ENCODE results near the gene AP1M1.
"Not testable (repeated sequence)": the region's sequence is repeated elsewhere in the genome, so short reads cannot be mapped to it uniquely, and the experiment has no call there.

AP1M1 gene

DNA sequence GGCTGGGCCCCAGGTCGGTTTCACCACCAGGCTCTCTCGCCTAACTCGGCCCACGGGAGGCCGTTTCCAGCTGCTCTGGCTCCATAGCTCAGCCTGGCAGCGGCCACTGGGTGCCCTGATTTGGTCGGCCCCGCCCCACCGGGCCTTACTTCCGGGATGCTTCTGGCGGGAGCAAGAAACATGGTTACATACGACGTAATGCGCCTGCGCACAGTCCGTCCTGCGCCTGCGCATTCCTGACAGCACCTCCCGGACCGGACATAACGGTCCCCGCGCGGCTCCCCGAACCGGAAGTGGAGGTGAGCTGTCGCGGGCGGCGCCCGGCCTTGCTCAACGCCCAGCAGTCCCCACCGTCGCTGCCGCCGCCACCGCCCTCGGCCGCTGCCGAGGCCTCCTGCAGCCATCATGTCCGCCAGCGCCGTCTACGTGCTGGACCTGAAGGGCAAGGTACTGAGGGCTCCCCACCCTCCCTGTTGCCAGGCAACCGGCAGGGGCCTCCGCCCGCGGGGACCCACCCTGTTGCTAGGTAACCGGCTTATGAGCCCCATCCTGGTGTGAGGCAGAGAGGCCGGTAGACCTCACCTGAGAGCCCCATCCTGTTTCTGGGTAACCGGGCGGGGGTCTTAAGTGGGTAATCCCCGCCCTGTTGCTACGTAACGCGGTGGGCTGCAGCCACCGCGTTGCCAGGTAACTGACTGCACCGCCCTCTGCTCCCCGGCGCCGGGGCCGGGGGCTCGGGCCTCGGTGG, at the start of gene AP1M1:
Gene AP1M1 (plus strand): TSS at position 290 of the 748 bp plus-strand sequence. CDS start 116 bp downstream, at position 406.
- DNase-seq (ENCODE audit: low read depth in 2 of 2), result peak; percentile 94 to 98

DNA sequence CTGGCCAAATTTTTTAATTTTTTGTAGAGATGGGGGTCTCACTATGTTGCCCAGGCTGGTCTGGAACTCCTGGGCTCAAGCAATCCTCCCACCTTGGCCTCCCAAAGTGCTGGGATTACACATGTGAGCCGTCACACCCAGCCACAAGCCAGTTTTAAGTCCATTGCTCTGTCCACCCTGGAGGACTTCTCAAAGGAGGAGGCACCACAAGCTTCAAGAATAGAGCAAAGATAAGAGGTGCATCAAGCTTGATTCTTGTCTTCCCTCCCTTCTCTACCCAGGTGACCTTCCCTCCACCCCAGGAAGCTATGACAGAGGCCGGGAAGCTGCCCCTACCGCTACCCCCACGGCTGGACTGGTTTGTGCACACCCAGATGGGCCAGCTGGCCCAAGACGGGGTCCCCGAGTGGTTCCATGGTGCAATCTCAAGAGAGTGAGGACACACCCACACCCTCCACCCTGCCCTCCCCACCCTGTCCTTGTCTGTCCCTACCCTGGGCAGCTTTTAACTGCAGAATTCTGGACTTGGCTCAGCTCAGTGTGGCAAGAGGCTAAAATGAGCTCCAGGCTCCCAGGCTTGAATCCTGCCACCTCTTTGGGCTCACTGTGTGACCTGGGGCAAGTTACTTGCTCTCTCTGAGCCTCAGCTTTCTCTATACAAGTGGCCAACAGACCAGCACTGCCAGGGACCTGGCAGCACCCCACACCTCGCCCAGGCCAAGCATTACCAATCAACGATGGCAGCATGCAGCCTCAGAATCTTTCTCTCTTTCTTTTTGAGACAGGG, 49.1 kb upstream of the AP1M1 start:
- no peak for DNase-seq (ENCODE audit: low read depth in 2 of 2)

DNA sequence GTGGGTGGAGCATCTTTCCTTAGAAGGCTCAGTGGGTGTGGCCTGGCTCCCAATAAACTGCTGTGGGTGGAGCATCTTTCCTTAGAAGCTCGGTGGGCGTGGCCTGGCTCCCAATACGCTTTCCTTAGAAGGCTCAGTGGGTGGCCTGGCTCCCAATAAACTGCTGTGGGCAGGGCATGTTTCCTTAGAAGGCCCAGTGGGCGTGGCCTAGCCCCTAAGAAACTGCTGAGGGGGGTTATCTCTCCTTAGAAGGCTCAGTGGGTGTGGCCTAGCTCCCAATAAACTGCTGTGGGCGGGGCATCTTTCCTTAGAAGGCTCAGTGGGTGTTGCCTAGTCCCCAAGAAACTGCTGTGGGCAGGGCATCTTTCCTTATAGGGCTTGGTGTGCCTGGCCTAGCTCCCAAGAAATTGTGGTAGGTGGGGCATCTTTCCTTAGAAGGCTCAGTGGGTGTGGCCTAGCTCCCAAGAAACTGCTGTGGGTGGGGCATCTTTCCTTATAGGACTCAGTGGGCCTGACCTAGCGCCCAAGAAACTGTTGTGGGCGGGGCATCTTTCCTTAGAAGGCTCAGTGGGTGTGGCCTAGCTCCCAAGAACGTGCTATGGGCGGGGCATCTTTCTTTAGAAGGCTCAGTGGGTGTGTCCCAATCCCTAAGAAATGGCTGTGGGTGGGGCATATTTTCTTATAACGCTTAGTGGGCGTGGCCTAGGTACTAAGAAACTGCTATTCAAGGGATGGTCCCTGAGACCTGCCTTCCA, 44.0 kb upstream of the AP1M1 start:
- no peak for DNase-seq (ENCODE audit: low read depth in 2 of 2)

DNA sequence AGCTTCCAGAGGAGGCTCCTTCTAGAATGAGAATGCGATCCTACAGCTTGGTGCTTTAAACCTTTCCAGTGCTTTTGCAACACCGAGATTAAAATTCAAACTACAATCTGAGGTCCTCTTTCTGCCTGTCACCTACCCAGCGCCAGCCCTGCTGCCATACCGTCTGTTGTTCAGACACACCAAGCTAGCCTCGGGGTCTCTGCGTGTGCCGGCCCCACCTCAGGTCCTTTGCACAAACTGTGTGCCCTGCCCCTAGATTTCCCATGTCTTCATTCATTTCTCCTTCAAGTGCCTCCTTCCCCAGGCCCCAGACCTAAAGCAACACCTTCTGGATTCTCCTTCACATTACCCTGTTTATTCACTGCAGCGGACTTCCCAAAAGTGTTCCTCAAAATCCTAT, 43.2 kb upstream of the AP1M1 start:
- no peak for DNase-seq (ENCODE audit: low read depth in 2 of 2)

DNA sequence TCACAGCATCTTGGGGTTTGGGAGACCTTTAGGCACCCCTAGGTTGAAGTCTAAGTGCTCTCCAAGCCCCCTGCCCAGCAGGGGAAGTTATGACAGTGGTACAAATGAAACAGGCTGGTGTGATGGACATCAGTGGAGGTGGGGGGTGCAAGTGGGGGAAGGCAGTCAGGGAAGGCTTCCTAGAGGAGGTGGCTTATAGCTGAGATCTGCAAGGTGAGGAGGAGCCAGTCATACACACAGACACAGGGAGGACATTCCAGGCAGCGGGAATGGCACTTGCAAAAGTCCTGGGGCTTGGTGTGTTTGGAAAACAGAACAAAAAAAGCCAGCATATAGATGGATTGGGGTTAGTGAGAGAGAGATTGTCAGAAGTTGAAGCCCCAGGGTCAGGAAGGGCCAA, 42.6 kb upstream of the AP1M1 start:
- no peak for DNase-seq (ENCODE audit: low read depth in 2 of 2)

DNA sequence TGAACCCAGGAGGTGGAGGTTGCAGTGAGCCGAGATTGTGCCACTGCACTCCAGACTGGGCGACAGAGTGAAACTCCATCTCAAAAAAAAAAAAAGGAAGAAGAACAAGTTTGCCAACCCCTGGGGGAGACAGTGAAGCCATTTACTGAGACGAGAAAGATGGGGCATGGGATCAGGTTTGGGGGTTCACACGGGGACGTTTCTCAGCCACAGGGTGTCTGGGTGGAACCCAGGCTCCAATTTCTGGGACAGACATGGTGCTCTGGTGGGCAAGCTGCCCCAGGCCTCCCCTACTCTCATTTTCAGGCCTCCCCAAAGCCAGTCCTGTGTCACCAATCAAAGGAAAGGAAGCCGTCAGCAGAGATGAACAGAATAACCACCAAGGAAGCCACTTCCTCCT, 40.8 kb upstream of the AP1M1 start:
- no peak for DNase-seq (ENCODE audit: low read depth in 2 of 2)

DNA sequence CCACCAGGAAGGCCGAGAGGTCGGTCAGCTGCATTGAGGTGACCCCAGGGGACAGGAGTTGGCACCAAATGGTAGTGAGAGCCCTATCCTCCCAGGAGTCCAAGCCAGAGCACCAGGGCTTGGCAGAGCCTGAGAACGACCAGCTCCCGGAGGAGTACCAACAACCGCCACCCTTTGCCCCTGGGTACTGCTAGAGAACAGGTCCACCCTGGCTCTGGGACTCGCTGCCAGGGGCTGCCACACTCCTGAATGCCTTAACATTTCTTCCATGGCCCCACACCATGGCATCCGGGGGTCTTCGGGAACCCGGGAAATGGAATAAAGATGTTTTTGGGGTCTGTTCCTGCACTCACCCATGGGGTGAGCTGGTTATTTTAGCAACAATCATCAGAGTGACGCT, 40.1 kb upstream of the AP1M1 start:
- DNase-seq (ENCODE audit: low read depth in 2 of 2), result no peak

DNA sequence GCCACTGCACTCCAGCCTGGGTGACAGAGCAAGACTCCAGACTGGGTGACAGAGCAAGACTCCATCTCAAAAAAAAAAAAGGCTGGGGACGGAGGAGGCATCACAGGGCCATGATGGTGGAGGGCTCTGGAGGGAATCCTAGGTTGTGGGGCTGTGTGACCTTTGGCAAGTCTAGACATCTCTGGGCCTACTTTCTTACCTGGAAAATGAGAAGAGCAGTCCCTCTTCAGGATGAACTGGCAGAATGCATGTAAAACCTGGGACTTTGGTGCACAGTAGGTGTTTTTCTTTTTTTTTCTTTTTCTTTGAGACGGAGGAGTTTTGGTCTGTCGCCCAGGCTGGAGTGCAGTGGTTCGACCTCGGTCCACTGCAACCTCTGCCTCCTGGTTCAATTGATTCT, 38.1 kb upstream of the AP1M1 start:
- DNase-seq (ENCODE audit: low read depth in 2 of 2), result no peak

DNA sequence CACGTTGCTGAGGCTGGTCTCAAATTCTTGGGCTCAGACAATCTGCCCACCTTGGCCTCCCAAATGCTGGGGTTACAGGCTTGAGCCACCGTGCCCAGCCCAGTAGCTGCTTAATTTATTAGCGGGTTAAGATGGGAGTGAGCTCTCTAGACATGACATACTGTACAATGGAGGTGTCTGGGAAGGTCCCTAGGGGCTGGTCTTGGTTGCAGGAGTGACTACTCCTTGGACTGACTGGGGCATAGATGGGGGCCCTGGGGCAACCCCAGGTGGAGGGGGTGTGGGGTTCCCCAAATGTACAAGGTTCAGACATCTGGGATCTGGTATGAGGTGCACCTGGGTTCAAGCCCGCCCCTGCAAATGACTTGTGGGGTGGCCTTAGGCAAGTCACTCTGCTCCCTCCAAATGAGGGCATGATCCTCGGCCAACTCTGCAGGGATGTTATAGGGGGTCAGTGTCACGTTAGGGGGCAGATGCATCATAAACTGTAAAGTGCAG, 37.2 kb upstream of the AP1M1 start:
- DNase-seq (ENCODE audit: low read depth in 2 of 2), result no peak

DNA sequence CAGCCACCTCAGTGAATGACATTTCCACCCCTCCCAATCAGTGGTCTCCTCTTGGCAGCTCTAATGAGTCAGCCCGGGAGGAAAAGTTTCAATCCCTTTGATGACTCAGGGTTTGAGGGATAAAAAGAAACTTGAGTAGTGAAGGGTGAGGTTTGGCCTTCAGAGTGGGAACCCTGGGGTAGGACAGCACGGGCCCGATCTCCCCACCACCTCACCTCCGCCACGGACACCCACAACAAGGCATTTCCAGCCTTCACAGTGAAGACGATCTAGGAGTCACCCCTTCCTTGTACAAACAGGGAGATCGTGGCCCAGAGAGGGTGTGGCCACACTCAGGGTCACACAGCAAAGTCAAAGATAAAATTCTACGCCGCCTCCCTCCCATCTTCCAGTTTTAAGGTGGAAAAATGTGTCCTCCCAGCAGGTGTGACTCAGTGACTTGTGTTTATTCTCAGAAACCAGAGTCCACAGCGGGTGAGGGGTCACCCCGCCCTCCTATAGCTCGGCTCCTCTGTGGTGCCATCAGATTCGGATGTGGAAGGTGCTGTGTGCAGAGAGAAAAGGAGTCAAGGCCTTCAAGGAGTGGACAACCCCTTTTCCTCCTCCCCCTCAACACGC, 36.7 kb upstream of the AP1M1 start:
- DNase-seq (ENCODE audit: low read depth in 2 of 2), result no peak

DNA sequence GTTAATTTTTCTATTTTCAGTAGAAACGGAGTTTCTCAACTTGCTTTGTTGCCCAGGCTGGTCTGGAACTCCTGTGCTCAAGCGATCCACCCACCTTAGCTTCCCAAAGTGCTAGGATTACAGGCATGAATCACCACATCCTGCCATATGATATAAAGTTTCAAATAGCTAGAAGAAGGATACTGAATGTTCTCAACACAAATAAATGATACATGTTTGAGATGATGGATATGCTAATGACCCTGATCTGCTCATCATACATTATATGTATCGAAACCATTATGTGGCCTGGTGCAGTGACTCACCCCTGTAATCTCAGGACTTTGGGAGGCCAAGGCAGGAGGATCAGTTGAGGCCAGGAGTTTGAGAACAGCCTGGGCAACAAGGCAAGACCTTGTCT, 35.9 kb upstream of the AP1M1 start:
- DNase-seq (ENCODE audit: low read depth in 2 of 2), result no peak

DNA sequence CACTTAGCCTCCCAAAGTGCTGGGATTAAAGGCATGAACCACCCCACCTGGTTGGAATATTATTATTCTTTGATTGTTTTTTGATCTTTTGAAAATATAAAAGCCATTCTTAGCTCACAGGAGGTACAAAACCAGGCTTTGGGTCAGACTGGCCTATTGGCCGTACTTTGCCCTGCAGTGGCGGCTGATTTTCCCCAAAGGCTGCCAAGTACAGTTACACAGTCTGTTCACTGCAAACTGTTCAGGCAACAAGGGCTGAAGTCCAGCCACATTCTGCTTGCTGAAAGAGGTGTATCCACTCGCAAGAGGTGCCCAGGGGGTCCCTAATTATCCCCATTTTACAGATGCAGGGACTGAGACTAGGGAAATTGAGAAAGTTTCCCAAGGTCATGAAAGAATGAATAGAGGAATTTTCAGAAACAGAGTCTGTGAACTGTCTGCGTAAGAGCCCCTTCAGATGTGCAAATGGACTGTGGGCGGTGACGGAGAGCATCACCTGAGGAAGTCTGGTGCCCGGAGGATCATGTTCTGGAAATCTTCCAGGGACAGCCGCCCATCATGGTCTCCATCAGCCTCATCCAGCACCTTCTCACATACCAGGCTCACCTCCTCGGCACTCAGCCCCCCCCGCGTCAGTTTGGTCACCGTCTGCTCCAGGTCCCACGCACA, 33.4 kb upstream of the AP1M1 start:
- no peak for DNase-seq (ENCODE audit: low read depth in 2 of 2)

DNA sequence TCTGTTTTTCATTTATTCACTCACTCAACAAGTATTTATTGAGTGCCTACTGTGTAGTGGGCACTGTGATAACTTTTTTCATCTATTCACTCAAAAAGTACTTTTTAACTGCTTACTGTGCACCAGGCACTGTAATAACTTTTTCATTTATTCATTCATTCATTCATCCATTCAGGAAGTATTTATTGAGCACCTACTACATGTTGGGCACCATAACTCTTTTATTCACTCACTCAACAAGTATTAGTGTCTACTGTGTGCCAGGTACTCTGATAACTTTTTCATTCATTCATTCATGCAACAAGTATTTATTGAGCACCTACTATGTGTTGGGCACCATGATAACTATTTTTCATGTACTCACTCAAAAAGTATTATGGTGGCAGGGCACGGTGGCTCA, 31.3 kb upstream of the AP1M1 start:
- DNase-seq (ENCODE audit: low read depth in 2 of 2), result no peak

DNA sequence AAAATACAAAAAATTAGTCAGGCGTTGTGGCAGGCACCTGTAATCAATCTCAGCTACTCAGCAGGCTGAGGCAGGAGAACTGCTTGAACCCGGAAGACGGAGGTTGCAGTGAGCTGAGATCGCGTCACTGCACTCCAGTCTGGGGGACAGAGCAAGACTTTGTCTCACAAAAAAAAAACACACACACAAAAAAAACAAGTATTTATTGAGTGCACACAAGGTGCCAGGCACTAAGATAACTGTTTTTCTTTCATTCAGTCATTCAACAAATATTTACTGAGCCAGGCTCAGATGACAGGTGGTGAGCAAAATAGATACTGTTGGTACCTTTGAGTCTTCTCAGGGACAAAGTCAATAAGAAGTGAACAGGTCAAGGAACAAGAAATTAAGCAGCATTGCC, 30.7 kb upstream of the AP1M1 start:
- DNase-seq (ENCODE audit: low read depth in 2 of 2), result no peak

DNA sequence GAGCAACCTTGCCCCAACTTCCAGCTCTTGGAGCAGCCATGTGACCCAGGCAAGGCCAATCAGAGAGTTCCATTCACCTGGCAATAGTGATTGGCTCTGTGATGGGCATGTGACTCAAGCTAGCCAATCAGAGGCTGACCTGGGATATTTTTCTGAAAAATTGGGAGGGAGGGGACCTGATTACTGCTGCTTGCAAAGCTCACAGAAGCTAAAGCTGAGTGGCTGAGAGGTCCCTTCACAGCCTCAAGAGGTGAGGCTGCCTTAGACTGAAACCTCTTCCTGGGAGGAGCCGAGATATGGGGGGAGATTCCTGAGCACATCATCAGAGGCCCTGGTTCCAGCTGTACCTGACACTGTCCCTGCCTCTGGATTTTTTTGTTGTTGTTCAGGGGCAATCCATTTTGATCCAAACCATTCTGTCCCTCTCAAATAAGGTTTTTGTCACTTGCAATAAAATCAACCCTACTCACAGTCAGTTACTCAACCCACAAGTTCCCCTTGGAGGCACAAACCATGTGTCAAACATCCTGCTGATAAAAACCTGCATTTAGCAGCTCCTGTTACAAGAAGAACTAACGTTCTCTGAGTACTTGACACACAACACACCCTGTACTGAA, 29.1 kb upstream of the AP1M1 start:
- DNase-seq (ENCODE audit: low read depth in 2 of 2), result no peak

DNA sequence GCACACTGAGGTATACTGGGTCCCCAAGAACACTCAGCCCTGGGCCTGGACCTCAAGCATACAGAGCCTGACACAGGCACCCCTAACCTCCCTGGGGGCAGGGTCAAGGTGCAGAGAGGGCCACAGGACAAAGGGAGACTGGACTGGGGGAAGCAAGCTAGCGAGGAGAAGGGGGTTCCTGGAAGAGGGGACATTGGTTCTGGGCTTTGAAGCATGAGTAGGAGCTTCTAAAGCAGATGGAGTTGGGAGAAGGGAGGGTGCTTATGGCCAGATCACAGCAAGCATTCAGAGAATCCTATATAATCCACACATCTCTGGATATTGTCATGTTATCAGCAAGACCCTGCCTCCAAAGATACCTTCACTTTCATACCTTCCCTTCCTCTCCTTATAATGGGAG, 27.6 kb upstream of the AP1M1 start:
- DNase-seq (ENCODE audit: low read depth in 2 of 2), result no peak

DNA sequence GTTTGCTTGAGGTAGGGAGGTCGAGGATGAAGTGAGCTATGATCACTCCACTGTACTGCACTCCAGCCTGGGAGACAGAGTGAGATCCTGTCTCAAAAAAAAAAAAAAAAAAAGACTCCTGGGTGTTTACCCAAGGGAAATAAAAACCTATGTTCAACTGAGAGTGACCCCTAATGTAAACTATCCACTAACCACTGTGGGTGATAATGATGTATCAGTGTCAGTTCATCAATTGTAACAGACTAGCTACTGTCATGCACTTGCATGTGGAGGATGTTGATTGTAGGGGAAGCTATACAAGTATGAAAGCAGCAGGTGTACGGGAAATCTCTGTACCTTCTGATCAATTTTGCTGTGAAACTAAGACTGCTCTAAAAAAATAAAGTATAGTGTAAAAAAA, 21.8 kb upstream of the AP1M1 start:
- DNase-seq (ENCODE audit: low read depth in 2 of 2), result no peak

DNA sequence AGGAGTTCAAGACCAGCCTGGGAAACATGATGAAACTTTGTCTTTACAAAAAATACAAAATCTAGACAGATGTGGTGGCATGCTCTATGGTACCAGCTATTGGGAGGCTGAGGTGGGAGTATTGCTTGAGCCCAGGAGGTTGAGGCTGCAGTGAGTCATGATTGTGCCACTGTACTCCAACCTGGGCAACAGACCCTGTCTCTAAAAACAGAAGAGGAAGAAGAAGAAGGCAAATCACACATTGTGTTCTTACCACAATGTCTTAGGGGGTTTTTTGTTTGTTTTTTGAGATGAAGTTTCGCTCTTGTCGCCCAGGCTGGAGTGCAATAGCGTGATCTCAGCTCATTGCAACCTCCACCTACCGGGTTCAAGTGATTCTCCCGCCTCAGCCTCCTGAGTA, 18.8 kb upstream of the AP1M1 start:
- DNase-seq (ENCODE audit: low read depth in 2 of 2), result not testable (repeated sequence)

DNA sequence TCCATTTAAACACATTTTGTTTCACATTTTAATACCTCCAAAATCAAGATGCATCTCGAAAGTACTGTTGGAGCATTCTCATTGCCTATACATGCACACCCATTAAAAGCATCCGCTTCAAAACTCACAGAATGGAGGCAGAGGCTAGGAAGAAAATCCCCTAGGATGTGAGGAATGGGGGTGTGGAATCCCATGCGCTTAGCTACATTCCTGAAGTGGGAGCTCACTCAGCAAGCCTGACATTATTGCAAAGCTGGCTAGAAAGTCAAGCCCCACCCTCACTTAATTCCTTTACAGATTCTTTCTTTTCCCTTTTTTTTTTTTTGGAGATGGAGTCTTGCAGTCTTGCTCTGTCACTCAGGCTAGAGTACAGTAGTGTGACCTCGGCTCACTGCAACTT, 17.1 kb upstream of the AP1M1 start:
- DNase-seq (ENCODE audit: low read depth in 2 of 2), result no peak

DNA sequence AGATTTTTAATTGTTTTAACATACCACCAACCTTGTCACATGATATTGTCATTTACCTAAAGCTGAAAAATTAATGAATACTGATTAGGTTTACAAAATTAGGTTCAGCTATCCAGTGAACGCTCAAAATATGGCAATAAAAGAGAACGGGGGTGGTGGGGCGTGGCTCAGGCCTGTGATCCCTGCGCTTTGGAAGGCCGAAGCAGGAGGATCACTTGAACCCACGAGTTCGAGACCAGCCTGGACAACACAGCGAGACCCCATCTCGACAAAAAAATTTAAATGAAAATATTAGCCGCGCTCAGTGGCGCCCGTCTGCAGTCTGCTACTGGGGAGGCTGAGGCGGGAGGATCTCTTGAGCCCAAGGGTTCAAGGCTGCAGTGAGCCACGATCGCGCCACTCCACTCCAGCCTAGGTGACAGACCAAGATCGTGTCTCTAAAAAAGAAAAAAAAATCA, 13.0 kb upstream of the AP1M1 start:
- no peak for DNase-seq (ENCODE audit: low read depth in 2 of 2)
